IPS-15b (cell line): ENCODE measurements around the gene MTMR10.
A peak's percentile ranks its signal among the peaks of the same experiment; 100 is the strongest.

ENCODE experiments used
- H3K27me3 ChIP-seq: one replicate; pipeline ENCODE4 v1.6.1; 2013; ENCODE audit warnings: low read length; ENCODE audit not compliant: control insufficient read depth, insufficient read depth
- H3K36me3 ChIP-seq: one replicate; pipeline ENCODE4 v1.6.1; 2013; ENCODE audit warnings: low read length; ENCODE audit not compliant: control insufficient read depth, insufficient read depth
- H3K4me1 ChIP-seq: one replicate; pipeline ENCODE4 v1.6.1; 2013; ENCODE audit warnings: mild to moderate bottlenecking, low read length; ENCODE audit not compliant: control insufficient read depth, insufficient read depth
- H3K4me3 ChIP-seq: one replicate; pipeline ENCODE4 v1.5.1; 2013; ENCODE audit warnings: low read depth, low read length
- H3K9ac ChIP-seq: one replicate; pipeline ENCODE4 v1.6.1; 2013; ENCODE audit warnings: low read depth, mild to moderate bottlenecking, low read length
- H3K9me3 ChIP-seq: one replicate; pipeline ENCODE4 v1.6.1; 2013; ENCODE audit warnings: mild to moderate bottlenecking, low read length; ENCODE audit not compliant: control insufficient read depth, insufficient read depth

Gene MTMR10, protein sequence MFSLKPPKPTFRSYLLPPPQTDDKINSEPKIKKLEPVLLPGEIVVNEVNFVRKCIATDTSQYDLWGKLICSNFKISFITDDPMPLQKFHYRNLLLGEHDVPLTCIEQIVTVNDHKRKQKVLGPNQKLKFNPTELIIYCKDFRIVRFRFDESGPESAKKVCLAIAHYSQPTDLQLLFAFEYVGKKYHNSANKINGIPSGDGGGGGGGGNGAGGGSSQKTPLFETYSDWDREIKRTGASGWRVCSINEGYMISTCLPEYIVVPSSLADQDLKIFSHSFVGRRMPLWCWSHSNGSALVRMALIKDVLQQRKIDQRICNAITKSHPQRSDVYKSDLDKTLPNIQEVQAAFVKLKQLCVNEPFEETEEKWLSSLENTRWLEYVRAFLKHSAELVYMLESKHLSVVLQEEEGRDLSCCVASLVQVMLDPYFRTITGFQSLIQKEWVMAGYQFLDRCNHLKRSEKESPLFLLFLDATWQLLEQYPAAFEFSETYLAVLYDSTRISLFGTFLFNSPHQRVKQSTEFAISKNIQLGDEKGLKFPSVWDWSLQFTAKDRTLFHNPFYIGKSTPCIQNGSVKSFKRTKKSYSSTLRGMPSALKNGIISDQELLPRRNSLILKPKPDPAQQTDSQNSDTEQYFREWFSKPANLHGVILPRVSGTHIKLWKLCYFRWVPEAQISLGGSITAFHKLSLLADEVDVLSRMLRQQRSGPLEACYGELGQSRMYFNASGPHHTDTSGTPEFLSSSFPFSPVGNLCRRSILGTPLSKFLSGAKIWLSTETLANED

DNA sequence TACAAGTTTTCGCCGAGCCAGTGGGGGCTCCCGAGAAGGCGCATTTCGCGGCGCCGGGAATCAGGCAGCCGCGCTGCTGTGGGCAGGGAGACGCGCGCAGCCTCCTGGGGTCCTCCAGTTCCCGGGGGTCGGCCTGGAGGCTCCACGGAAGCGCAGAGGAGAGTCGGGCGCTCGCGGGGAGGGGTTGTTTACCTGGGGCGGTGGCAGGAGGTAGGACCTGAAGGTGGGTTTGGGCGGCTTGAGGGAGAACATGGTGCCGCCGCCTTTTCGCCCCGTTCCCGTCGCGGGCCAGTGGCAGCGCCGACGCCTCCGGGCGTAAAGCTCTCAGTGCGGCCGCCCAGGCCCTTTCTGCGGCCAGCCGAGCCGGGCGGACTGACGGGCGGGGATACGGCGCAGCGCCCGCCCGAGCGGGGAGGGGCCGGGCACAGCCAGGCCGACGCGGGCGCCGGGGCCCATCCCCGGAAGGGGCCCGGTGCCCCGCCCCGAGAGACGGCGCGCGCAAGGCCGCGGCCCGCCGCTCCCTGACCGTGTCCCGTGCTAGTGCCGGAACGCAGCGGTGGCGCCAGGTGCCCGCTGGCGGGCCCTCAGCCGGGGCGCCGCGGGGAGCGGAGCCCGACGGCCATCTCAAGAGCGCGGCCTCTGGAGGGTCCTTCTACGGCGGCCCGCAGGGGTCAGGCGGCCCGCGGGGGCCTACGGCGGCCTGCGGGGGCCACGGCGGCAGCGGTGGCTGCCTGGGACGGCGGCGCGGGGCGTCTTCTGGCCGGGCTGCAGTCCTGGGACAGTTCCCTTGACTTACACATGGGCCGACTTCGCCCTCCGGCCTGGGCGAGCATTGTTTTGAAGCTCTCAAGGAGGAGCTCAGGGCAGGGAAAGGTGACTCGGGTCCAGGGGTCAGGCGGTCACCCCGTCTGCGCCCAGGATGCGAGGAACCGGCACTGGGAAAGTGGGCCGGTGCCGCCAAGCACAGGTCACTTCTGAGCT lies at the start of gene MTMR10:
MTMR10 (minus strand) TSS at position 374 of the 981 bp plus-strand sequence; CDS start at position 252, 122 bp downstream.
- H3K9me3 ChIP-seq = no peaks in the 10 kb centered on the region
- no peaks in the 10 kb centered on the region for H3K27me3 ChIP-seq
- peak within 1 kb of the TSS; percentile 92 for H3K4me3 ChIP-seq
- H3K4me1 ChIP-seq = peaks cover 7% of the 10 kb centered on the region
- H3K36me3 ChIP-seq = no peaks in the 10 kb centered on the region
- H3K9ac ChIP-seq = peak within 1 kb of the TSS; percentile 87

DNA sequence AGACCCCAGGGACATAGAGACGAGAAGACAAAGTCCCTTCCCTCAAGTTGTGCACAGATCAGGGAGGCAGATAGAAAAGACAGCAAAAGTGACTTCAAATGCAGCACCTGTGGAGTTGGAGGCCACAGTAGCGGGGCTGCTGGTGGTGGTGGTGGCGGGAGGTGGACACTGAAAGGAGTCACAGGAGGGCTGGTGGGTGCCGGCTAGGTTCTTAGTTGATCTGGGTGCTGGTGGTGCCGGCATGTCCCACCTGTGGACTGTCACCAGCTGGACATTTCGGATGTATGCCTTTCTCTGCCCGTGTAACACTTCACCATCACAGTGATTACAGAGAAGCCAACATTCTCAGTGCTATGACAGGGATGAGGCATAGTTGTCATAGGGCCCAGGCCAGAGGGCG lies 49.2 kb upstream of the MTMR10 start:
- Histone ChIP-seq H3K27me3 (no peaks in the 10 kb centered on the region), H3K4me1 (no peaks in the 10 kb centered on the region), H3K4me3 (no peak overlapping the region), H3K9ac (no peak overlapping the region), H3K36me3 (no peaks in the 10 kb centered on the region), H3K9me3 (no peaks in the 10 kb centered on the region)

DNA sequence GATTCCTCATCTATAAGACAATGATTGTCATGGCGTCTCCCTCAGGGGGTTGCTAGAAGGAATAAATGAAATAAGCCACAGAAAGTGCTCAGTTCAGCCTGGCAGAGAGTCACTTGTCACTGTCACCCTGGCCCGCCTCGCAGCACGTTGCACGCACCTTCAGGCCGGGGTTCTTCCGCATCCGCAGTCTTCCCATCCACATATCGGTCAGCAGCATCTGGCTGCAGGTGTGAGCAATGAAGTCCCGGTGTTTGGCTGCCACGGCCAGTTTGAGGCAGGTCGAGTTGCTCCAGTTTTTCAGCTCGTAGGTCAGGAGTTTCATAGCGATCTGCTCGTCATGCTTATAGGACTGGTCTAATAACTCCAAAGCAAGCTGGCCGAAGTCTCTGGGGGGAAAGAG lies 48.5 kb upstream of the MTMR10 start:
- H3K9me3 ChIP-seq = no peaks in the 10 kb centered on the region
- no peaks in the 10 kb centered on the region for H3K4me1 ChIP-seq
- no peak overlapping the region for H3K9ac ChIP-seq
- H3K27me3 ChIP-seq = no peaks in the 10 kb centered on the region
- H3K4me3 ChIP-seq = no peak overlapping the region
- H3K36me3 ChIP-seq = no peaks in the 10 kb centered on the region

DNA sequence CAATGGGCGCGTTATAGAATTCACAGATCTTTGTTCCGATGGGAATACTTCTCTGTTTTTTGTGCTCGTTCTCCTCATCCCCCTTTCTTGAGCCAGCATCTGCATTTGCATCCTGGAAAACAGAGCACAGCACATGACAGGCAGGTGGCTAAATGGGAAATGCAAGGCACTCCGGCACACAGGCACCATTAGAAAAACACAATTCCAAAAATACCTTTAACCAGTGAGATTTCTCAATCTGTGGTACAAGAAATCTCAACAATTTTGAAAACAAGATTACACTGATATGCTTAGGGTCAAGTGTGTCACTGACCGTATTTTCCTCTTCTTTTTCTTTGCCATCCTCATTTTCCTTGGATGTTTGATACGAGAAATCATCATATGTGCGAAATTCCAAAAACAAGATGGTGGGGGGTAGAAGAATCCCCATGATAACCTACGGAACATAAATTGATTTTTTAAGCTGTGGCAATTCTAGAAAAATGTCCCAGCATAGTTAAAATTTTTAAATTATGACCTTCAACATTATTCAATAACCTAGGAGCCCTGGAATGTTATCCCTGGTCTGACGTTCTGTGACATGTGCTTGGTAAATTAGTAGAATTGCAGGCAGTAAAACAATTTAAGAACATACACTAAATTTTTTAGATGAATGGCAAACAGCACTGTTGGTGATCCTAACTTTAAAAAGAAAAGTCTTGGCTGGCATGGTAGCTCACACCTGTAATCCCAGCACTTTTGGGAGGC lies 46.5 kb upstream of the MTMR10 start:
- no peak overlapping the region for H3K4me3 ChIP-seq
- H3K9ac ChIP-seq = no peak overlapping the region
- H3K36me3 ChIP-seq = no peaks in the 10 kb centered on the region
- H3K27me3 ChIP-seq = no peaks in the 10 kb centered on the region
- peaks cover 6% of the 10 kb centered on the region for H3K4me1 ChIP-seq
- H3K9me3 ChIP-seq = no peaks in the 10 kb centered on the region

DNA sequence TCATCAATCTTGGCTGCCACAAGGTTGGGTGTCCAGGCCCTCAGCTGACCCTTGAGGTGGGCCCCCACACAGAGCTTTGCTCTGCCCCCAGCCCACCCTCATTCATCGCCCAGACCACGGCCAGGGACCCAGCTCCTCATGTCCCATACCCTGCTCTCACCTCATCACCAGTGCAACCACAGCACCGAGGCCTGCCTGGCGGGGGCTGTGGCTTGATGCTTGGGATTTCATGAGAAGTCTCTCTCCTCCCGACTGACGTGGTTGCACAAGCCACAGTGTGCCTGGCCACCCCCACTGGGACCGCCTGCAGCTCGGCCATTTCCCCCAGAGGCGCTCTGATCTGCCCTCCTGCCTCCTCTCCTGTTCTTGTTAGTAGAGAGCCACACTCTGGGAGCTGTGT lies 45.4 kb upstream of the MTMR10 start:
- H3K9me3 ChIP-seq = no peaks in the 10 kb centered on the region
- no peak overlapping the region for H3K4me3 ChIP-seq
- peaks cover 6% of the 10 kb centered on the region for H3K4me1 ChIP-seq
- H3K36me3 ChIP-seq = no peaks in the 10 kb centered on the region
- H3K27me3 ChIP-seq = no peaks in the 10 kb centered on the region
- no peak overlapping the region for H3K9ac ChIP-seq

DNA sequence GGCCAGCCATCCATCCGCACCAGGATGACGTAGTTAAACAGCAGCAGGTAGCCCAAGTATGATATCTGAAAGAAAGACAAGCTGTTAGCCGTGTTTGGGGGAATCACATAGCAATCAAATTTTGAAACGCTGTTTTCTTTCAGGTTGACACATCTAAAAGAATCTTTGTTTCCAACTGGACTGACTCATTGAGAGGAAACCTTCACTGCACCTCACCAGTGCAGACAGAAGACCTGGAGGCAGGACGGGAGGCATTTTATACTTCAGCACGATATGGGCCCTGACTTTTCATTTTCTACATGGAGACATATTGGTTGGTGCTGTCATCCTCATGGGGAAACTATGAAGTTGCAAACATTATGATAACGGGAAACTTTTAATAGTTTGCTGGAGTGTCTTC lies 44.2 kb upstream of the MTMR10 start:
- H3K36me3 ChIP-seq = no peaks in the 10 kb centered on the region
- H3K9me3 ChIP-seq = no peaks in the 10 kb centered on the region
- no peaks in the 10 kb centered on the region for H3K27me3 ChIP-seq
- peaks cover 6% of the 10 kb centered on the region for H3K4me1 ChIP-seq
- H3K4me3 ChIP-seq = no peak overlapping the region
- H3K9ac ChIP-seq = no peak overlapping the region

DNA sequence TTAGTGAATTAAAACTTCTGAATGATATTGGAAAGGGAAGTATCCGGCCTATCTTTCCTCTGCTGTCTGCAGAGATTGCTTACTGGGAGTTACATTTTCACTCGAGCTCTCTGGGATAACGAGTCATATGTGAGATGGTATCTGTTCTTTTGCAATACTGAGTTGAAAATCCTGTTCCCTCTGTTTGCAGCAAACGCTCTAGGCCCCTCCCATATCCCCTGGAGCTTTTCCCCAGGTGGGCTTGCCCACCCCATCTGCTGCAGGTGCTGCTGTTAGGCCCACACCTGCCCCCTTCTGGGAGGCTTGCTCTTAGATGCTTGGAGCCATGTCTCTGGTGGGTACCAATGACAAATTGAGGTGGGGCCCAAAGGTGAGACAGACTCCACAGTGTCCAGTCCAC lies 42.7 kb upstream of the MTMR10 start:
- Histone ChIP-seq H3K27me3 (no peaks in the 10 kb centered on the region), H3K9me3 (no peaks in the 10 kb centered on the region), H3K36me3 (no peaks in the 10 kb centered on the region), H3K9ac (no peak overlapping the region), H3K4me3 (no peak overlapping the region), H3K4me1 (peaks cover 6% of the 10 kb centered on the region)

DNA sequence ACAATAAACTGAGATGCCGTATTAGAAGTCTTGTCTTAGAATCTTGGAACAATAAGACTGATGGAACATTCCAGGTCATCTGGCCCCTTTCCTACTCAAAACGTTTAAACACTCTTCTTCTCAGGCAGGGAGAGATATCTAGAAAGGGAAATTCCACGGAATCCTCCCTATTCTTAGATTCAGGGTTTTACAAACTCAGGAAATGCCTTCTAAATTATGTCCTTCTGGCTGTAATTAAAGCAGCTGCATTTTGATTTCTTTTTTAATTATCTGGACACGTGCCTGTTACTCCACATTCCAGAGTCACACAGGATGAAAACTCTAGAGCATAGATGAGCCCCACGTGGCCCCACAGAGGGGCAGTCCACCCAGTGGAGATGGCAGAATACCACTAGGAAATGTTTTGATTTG lies 41.5 kb upstream of the MTMR10 start:
- H3K4me3 ChIP-seq = no peak overlapping the region
- H3K9me3 ChIP-seq = no peaks in the 10 kb centered on the region
- H3K36me3 ChIP-seq = no peaks in the 10 kb centered on the region
- no peak overlapping the region for H3K9ac ChIP-seq
- H3K4me1 ChIP-seq = peaks cover 6% of the 10 kb centered on the region
- H3K27me3 ChIP-seq = no peaks in the 10 kb centered on the region

DNA sequence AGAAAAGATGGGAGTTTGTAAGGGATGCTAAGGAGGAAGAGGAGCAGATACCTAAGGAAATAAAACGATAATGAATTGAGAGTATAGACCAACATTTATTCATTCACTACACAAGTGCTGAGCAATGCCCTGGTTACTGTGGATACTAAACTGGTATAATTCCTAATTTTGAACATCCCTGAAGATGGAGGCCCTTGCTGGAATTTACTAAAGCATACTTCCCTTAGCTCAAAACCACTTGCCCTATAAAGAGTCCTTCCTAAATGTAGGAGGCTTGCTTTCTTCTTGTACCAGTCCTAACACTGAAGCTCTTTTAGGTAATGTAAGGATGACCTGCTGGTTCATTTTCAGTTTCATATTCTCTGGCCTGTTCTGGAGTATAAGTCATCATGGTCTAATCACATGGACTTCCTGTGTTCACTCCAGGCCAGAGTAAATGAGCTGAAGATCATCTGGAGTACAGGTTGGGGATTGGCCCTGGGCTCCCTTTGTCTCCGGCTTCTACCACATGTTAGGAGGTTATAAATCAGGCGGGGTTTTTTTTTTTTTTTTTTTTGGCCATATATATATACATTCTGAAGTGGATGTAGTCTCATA lies 40.1 kb upstream of the MTMR10 start:
- Histone ChIP-seq H3K4me1 (peaks cover 6% of the 10 kb centered on the region), H3K27me3 (no peaks in the 10 kb centered on the region), H3K9ac (no peak overlapping the region), H3K9me3 (no peaks in the 10 kb centered on the region), H3K4me3 (no peak overlapping the region), H3K36me3 (no peaks in the 10 kb centered on the region)

DNA sequence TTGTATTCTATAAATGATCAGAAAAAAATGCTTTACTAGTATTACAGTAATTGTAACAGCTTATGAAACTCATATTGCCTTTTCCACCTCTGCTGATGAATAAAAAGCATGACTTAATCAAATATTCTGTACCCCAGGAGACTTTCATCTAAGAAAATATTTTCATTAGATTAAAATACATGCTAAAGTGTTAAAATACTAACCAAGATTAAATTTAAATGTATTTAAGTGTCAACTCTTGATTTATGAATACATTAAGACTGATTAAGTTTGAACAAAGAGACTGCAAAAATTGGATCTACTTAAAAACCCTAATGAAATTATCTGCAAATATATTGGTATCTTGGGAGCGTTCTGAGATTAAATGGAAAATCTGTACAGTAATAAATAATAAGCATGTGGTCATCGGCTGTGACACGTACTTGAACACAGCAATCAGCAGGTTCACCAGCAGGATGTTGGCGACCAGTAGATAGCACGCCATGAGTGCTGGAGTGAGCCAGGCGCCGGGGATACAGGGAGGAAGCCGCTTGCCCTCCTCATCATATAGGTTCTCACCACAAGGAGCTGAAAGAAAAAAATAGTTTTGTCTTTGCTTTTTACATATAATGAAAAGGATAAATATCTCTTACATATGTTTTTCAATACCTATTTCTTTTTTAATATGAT lies 36.6 kb upstream of the MTMR10 start:
- no peak overlapping the region for H3K9ac ChIP-seq
- no peak overlapping the region for H3K4me3 ChIP-seq
- peaks cover 19% of the 10 kb centered on the region for H3K4me1 ChIP-seq
- no peaks in the 10 kb centered on the region for H3K9me3 ChIP-seq
- H3K36me3 ChIP-seq = no peaks in the 10 kb centered on the region
- no peaks in the 10 kb centered on the region for H3K27me3 ChIP-seq
